Measurements from ENCODE around the gene SEC11A.

Gene SEC11A

GRCh38 chr15:84668221-84668982 lies 47.5 kb downstream of the SEC11A start:
- CTCF ChIA-PET: interaction anchor here (1.0 to 1.2 kb wide), 3 partner anchors 9 to 14 kb away, joined by 3 to 4 read pairs (median 3); partner anchors contain the start of gene WDR73
- POLR2A ChIA-PET: no interaction called here
- no peak for DNase-seq (ENCODE audit: extremely low spot score)
- TF ChIP-seq CTCF (IDR thresholded peaks at IDR 0.05; ENCODE audit: control extremely low read depth, extremely low read depth, low read depth, missing control alignments): no peak

- DNase-seq (ENCODE audit: extremely low spot score): no peak
- POLR2A ChIA-PET: no interaction called here
- CTCF ChIA-PET: interaction anchor here (1.2 kb wide), 1 partner anchor 8 kb away, joined by 5 read pairs; the partner anchor contains the start of gene NMB
- TF ChIP-seq CTCF (IDR thresholded peaks at IDR 0.05; ENCODE audit: control extremely low read depth, extremely low read depth, low read depth, missing control alignments): no peak
Measured at GRCh38 chr15:84666373-84666772, 49.6 kb downstream of the SEC11A start.

DNA sequence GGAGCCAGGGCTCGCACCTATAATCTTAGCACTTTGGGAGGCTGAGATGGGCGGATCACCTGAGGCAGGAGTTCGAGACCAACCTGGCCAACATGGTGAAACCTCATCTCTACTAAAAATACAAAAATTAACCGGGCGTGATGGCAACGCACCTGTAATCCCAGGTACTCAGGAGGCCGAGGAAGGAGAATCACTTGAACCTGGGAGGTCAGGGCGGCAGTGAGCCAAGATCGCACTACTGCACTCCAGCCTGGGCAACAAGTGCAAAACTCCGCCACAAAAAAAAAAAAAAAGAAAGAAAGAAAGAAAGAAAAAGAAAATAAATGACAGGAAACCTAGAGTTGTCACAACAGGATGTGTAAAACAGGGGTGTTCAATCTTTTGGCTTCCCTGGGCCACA lies 54.9 kb downstream of the SEC11A start:
- POLR2A ChIA-PET: no interaction called here
- CTCF ChIA-PET: no interaction called here
- TF ChIP-seq CTCF (IDR thresholded peaks at IDR 0.05; ENCODE audit: control extremely low read depth, extremely low read depth, low read depth, missing control alignments): no peak
- no peak for DNase-seq (ENCODE audit: extremely low spot score)

DNA sequence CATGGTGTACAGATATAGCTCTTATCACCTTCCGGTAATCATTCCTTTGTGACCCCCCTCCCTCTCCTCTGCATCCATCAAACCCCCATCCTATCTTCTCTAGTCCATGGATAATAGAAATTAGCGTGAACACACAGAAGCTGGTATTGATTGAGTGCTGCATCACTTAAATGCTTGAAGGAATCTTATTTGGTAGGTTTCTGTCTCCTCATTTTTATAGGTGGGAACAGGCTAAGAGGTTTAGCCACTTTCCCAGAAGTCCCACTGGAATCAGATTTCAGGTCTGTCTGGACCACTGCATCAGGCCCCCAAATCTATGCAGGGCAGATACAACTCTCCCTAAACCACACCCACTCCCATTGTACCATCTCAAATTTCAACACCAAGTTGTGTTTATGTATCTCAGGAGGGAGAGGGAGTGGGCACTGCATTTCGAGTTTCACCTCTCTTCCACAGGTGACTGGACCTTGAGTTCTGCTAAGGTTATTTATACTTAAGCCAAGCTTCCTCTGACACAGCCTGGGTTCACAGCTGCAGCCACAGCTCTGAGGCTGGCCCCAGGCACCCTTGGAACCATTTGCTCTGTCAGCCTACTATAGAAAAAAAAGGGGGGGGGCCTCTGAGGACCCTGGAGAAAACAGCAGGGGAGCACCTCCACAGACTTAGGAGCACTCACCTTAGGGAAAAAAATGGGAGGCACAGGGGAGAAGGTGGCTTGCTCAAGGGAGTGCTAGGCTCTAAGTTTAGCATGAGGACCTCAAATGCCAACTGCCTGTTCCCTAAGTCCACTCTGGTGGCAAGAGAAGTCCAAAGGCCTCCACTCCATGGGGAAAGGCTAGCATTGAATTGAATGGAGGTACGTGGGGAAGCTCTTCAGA lies 55.8 kb downstream of the SEC11A start:
- CTCF ChIA-PET: interaction anchor here (1.1 to 1.6 kb wide), 3 partner anchors 14 to 69 kb away, joined by 3 to 5 read pairs (median 4); no protein-coding TSS in a partner anchor
- no peak for DNase-seq (ENCODE audit: extremely low spot score)
- POLR2A ChIA-PET: no interaction called here
- no peak for TF ChIP-seq CTCF (IDR thresholded peaks at IDR 0.05; ENCODE audit: control extremely low read depth, extremely low read depth, low read depth, missing control alignments)

DNA sequence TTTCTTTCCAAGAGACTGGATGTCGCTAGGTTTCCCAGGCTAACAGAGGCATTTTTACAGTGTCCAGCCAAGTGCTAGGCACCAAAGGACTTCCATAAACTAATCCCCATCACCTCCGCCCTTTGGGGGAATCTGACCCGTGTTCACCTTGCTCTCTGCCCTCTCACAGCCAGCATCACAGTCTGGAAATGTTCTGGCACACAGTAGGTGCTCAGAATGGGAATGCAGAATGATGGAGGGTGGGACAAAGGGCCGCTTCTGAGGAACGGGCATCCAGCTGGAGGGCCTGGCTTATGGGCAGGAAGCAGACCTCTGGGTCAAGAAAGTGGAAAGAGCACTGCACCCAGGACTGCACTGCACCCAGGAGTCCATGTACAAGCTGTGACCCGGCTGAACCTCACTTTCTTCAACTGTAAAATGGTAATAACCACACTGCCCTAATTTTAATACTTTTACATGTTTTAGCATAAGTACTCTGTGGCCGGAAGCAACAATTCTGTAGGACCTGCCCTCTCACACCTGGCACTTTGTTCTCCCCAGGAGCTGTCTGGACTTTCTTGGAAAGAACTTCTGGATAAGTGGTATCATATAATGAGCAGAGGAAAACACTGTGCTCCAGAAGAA lies 57.0 kb downstream of the SEC11A start:
- no peak for TF ChIP-seq CTCF (IDR thresholded peaks at IDR 0.05; ENCODE audit: control extremely low read depth, extremely low read depth, low read depth, missing control alignments)
- no peak for DNase-seq (ENCODE audit: extremely low spot score)
- POLR2A ChIA-PET: no interaction called here
- CTCF ChIA-PET: interaction anchor here (0.6 to 1.6 kb wide), 12 partner anchors 8 to 68 kb away, joined by 3 to 6 read pairs (median 4); no protein-coding TSS in a partner anchor

Measured in GM10248 (cell line).